T-helper 22 cell (primary cell): ENCODE data around the gene CAMK1D.
"Not testable (repeated sequence)": the region's sequence is repeated elsewhere in the genome, so short reads cannot be mapped to it uniquely, and the experiment has no call there.

ENCODE experiments used
- DNase-seq: peaks from one replicate; pipeline ENCODE4 v3.0.0-alpha.2; 2020; ENCODE audit warnings: low read depth

The CAMK1D gene

GRCh38 chr10:12340937-12341336, 8.4 kb upstream of the CAMK1D start:
- no peak for DNase-seq

DNA sequence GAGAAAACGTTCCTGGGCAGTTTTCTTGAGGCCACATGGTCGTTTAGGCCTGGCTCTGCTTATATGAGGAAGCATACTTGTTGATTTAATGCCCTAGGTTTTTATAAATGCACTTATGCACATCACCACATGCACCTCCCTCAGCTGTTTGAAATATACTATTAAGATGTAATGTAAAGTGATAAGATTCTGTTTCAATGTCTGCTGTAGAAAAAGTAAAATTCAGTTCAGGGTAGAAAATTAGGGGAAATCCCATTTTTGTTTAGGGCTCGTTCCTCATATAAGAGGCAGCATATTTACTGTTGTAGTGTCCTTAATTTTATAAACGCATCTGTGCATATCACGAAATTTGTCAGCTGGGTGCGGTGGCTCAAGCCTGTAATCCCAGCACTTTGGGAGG, 7.8 kb upstream of the CAMK1D start:
- no peak for DNase-seq

GRCh38 chr10:12344375-12345110, 4.8 kb upstream of the CAMK1D start:
- DNase-seq: no peak

DNA sequence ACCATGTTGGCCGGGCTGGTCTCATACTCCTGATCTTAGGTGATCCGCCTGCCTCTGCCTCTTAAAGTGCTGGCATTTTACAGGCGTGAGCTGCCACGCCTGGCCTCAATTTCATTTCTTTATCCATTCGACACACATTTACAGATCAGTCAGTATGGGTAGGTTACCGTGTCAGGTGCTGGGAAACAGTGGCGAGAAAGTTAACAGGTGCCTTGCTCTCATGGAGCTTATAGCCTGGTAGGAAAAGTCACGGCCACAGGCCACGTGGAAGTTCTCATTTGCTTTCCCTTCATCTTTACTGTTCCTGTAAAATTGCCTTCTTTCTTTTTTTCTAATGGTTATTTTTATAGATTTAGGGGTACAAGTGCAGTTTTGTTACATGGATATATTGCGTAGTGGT, 2.6 kb upstream of the CAMK1D start:
- DNase-seq: no peak

GRCh38 chr10:12348294-12348869, 965 bp upstream of the CAMK1D start:
- no peak for DNase-seq

- DNase-seq: no peak
Measured at GRCh38 chr10:12349629-12350166, 351 bp downstream of the CAMK1D start.

DNA sequence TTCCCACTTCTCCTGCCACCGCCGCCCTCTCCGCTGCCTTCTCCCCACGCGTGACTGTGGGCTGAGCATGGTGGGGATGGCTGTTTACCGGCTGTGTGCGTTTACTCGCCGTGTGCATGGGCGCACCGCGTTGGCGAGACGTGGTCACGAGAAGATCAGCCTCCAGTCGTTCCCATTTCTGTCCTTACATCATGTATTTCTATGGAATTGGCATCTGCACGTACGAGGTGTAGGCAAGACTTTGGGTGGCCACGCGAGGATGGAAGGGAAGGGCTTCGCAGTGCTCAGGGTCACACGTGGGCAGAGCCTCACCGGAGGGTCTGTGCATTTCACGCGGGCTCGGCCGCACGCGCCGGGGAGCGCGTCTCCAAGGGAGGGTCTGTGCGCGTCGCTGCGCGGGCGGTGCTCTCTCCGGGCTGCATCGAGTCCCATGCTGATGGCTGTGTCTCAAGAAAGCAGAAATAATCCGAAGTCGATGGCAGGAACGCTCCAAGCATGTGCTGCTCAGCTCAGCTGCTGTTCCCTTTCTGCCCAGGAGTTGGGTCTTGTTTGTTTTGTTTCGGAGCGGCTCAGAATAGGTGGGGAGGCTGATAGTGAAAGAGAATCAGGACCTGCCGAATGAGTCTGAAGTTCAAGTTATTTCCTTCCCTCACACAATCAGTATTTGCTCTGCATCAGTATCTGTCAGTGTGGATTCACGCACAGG, 973 bp downstream of the CAMK1D start:
- DNase-seq: peak; percentile 25

GRCh38 chr10:12350925-12351324, 1.6 kb downstream of the CAMK1D start:
- no peak for DNase-seq

DNA sequence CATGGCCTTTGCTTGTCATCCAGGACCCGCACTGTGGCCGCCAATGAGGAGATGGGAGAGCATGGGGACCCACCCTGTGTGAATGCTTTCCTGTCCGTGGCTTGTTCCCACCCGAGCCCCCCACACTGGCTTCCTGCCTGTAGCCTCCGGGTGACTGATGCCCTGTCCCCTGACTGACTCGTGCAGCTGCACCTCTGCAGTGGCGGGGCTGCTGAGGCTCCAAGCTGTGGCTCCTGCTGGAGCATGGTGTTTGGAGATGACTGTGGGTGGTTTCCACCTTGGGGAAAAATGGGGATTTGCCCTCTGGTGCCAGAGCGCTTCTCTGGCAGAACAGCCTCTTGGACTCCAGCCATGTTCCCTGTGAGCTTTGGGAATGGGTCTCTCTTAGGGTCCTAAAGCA, 2.1 kb downstream of the CAMK1D start:
- DNase-seq: peak; percentile 4

- DNase-seq: no peak
Measured at GRCh38 chr10:12351889-12352288, 2.5 kb downstream of the CAMK1D start.

- no peak for DNase-seq
Measured at GRCh38 chr10:12353399-12354242, 4.3 kb downstream of the CAMK1D start.

- DNase-seq: not testable (repeated sequence)
Measured at GRCh38 chr10:12354696-12355095, 5.3 kb downstream of the CAMK1D start.

DNA sequence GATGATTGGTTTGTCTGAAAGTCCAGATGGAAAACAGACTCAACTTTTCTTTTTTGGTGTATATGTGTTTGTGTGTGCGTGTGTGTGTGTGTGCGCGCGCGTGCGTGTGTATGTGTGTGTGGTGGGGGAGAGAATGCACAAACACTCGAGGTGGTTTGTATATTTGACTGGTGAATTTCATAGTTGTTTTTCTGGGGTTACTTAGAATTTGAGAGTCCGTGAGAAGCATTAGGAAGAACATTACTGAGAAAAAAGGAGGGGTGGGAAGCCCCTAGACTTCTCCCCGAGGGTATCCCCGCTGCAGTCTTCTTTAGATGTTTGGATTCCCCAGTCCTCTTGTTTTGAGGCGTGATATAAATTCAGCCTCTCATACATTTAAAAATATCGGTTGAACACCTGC, 6.0 kb downstream of the CAMK1D start:
- DNase-seq: no peak

DNA sequence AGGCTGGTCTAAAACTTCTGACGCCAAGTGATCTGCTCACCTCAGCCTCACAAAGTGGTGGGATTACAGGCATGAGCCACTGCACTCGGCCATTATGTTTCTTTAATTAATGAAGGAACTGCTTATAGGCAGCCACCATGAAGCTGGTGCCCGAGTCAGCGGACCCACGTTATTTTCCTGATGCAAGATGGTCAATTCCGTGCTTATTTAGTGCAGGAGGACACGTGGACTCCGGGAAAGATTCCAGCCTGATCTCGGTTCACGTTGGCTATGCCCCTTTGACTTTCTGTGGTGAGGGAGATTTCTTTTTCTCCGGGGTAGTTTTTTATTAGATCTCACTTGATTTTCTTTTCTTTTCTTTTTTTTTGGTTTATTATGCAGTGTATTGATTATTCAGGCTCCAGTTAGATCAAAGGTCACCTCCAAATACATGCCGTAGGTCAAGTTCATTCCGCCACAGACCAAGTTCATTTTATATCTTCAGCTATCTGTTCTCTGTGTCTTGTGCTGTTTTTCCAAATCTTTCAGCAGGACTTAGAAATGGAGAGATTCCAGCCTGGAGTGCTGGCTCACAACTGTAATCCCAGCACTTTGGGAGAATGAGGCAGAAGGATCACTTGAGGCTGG, 8.3 kb downstream of the CAMK1D start:
- no peak for DNase-seq

DNA sequence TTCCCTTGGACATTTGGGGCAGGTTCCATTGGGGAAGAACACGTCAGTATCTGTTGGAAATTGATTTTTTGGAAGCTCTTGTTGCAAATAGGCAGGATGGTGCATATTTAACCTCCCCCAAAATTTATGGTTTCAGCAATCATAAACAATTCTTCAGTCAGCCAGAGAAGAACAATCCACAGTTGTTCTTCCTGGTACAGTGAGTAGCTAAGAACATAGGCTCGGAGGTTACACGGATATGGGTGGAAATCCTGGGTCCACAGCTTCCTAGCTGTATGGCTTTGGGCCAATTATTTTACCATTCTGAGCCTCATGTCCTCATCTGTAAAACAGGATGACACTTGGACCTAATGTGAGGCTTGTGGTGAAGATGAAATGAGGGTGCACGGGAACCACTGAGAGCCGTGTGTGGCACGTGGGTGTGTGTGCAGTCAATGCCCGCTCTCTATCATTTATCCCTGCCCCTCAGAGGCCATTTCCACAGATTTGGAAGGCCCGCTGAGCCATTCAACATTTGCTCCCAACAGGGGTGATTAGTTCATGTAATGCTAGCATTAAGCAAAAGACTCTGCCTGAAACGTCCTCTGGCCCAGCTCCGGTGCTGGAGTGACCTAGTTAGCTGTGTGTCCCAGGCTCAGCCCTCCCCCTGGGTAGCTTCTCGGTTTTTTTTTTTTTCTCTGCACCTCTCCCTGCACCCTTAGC, 9.7 kb downstream of the CAMK1D start:
- no peak for DNase-seq

DNA sequence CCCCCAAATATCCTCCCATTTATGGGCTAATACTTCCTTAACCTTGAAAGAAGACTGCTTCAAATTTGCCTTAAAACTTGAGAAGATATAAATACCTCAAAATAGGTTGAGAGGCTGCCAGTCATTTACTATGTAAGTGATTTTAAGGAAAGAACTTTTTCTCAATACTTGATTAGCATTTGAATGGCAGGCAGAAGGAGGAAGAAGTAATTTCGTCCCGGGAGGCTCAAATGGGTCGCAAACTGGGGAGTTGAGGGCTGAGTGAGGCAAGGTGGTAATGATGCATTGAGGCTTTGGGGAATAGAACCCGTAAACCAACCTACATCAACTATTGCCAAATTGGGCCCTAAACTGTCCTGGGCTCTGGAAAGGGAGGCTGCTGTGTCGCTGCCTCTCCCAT, 11.1 kb downstream of the CAMK1D start:
- no peak for DNase-seq

GRCh38 chr10:12361115-12361514, 11.8 kb downstream of the CAMK1D start:
- DNase-seq: not testable (repeated sequence)

DNA sequence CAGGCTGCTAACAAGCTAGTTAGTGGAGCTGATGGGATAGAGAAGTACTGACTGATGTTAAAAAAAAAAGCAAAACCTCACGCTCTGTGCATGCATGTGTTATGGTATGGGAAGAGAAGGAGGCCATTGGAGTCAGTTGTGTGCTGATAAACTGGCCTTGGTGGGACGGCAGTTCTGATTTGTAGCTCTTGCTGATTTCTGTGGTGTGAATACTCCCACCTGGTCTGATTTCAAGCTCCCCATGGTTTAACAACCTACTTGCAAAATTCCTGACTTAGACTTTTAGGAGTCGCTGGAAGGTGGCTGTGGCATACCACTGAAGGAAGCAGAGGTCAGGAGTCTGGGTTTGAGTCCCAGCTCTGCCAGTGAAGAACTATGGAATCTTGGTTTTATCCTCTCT, 15.2 kb downstream of the CAMK1D start:
- DNase-seq: no peak

DNA sequence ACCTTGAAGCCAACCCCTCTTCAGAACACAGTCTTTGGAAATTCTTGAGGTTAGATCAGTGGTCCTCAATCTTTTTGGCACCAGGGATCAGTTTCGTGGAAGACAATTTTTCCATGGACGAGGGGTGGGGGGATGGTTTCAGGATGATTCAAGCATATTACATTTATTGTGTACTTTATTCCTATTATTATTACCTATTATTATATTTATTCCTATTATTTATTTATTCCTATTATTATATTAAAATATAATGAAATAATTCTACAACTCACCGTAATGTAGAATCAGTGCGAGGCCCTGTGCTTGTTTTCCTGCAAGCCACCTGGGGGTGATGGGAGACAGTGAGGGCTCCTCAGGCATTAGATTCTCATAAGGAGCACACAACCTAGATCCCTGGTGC, 17.9 kb downstream of the CAMK1D start:
- no peak for DNase-seq

- no peak for DNase-seq
Measured at GRCh38 chr10:12369982-12370381, 20.6 kb downstream of the CAMK1D start.

GRCh38 chr10:12372846-12373245, 23.5 kb downstream of the CAMK1D start:
- DNase-seq: no peak
